Stimulated activated CD4-positive, alpha-beta T cell treated with anti-CD3 and anti-CD28 coated beads, Interleukin-4, amount 100 ng/mL, for 24 hours (primary cell): ENCODE measurements around the gene SLC12A3.
"Not testable (repeated sequence)": the region's sequence is repeated elsewhere in the genome, so short reads cannot be mapped to it uniquely, and the experiment has no call there.

Experiments used
- DNase-seq: peaks from one replicate; pipeline ENCODE4 v3.0.0-alpha.2; 2020

Gene SLC12A3

GRCh38 chr16:56869513-56870275 is 4.7 kb downstream of the SLC12A3 start:
- DNase-seq = peak; percentile 41

- DNase-seq = no peak
Observed at GRCh38 chr16:56870276-56870888, 5.4 kb downstream of the SLC12A3 start.

GRCh38 chr16:56871172-56871593 is 6.2 kb downstream of the SLC12A3 start:
- DNase-seq = no peak

- no peak for DNase-seq
Observed at GRCh38 chr16:56872863-56873391, 7.9 kb downstream of the SLC12A3 start.

GRCh38 chr16:56874800-56875199 is 9.8 kb downstream of the SLC12A3 start:
- no peak for DNase-seq

GRCh38 chr16:56876048-56876447 is 11.0 kb downstream of the SLC12A3 start:
- no peak for DNase-seq

GRCh38 chr16:56877486-56878182 is 12.6 kb downstream of the SLC12A3 start:
- no peak for DNase-seq

GRCh38 chr16:56878282-56878854 is 13.4 kb downstream of the SLC12A3 start:
- no peak for DNase-seq

- DNase-seq = no peak
Observed at GRCh38 chr16:56879276-56879675, 14.3 kb downstream of the SLC12A3 start.

GRCh38 chr16:56880176-56880575 is 15.2 kb downstream of the SLC12A3 start:
- DNase-seq = no peak

GRCh38 chr16:56880685-56881084 is 15.7 kb downstream of the SLC12A3 start:
- DNase-seq = no peak

GRCh38 chr16:56882077-56882800 is 17.2 kb downstream of the SLC12A3 start:
- no peak for DNase-seq

- no peak for DNase-seq
Observed at GRCh38 chr16:56883586-56883985, 18.6 kb downstream of the SLC12A3 start.

- DNase-seq = no peak
Observed at GRCh38 chr16:56884026-56884582, 19.1 kb downstream of the SLC12A3 start.

GRCh38 chr16:56884929-56885328 is 19.9 kb downstream of the SLC12A3 start:
- DNase-seq = not testable (repeated sequence)

GRCh38 chr16:56885446-56886162 is 20.6 kb downstream of the SLC12A3 start:
- no peak for DNase-seq

GRCh38 chr16:56886296-56886695 is 21.3 kb downstream of the SLC12A3 start:
- no peak for DNase-seq

- no peak for DNase-seq
Observed at GRCh38 chr16:56886826-56887225, 21.8 kb downstream of the SLC12A3 start.

GRCh38 chr16:56888806-56889205 is 23.8 kb downstream of the SLC12A3 start:
- DNase-seq = no peak

- no peak for DNase-seq
Observed at GRCh38 chr16:56889206-56889605, 24.2 kb downstream of the SLC12A3 start.

- DNase-seq = no peak
Observed at GRCh38 chr16:56891685-56892084, 26.7 kb downstream of the SLC12A3 start.

- DNase-seq = no peak
Observed at GRCh38 chr16:56892705-56893104, 27.7 kb downstream of the SLC12A3 start.
